T-helper 1 cell treated with Interleukin-12 subunit alpha and Interleukin-12 subunit beta and Interleukin-4 antibody, amounts not matched to agents 30 μg/mL and 1 μg/mL, for 36 hours (primary cell): Measurements from ENCODE around the gene TMEM184C.

ENCODE experiments used
- H3K27ac Mint-ChIP-seq: one replicate; pipeline ENCODE4 v1.8.0; 2021; ENCODE audit warnings: mild to moderate bottlenecking, mixed read lengths
- H3K27me3 Mint-ChIP-seq: one replicate; pipeline ENCODE4 v1.8.0; 2021; ENCODE audit warnings: low read depth, mixed read lengths
- H3K36me3 Mint-ChIP-seq: one replicate; pipeline ENCODE4 v1.8.0; 2021; ENCODE audit warnings: low read depth, mixed read lengths
- H3K4me1 Mint-ChIP-seq: one replicate; pipeline ENCODE4 v1.8.0; 2021; ENCODE audit warnings: low read depth, mixed read lengths
- H3K4me3 Mint-ChIP-seq: one replicate; pipeline ENCODE4 v1.8.0; 2021; ENCODE audit warnings: mild to moderate bottlenecking, moderate library complexity, mixed read lengths
- H3K9me3 Mint-ChIP-seq: one replicate; pipeline ENCODE4 v1.8.0; 2021; ENCODE audit warnings: mixed read lengths

Gene TMEM184C

DNA sequence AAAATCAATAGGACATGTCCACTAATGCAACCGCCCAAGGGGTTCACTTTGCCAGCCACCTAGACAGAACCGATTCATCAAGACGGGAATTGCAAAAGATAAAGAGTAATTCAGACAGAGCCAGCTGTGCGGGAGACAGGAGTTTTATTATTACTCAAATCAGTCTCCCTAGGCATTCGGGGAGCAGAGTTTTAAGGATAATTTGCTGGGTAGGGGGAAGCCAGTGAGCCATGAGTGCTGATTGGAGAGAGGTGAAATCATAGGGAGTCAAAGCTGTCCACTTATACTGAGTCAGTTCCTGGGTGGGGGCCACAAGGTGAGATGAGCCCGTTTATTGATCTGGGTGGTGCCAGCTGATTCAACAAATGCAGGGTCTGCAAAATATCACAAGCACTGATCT, 8.5 kb downstream of the TMEM184C start:
- Mint-ChIP-seq H3K36me3 (peaks cover 35% of the 10 kb centered on the region), H3K9me3 (no peaks in the 10 kb centered on the region), H3K4me3 (no peak overlapping the region), H3K4me1 (peaks cover 4% of the 10 kb centered on the region), H3K27ac (no peak overlapping the region), H3K27me3 (no peaks in the 10 kb centered on the region)

DNA sequence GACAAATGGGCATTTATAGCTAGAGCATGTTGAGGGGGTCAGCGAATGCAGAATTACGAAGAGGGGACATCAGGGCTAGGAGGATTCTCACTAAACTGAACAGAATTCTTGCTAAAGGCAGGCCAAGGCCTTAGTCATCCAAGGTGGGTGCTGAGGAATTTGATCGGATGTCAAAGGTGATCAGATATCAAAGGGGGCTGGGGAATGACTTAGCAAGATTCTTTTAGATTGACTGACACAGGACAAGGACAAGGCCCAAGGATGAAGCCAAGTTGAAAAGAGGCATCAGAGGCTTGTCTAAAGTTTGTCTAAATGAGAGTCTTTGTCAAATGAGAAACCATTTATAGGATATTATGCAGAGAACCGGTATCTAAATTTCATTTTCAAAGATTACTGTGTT, 9.7 kb downstream of the TMEM184C start:
- peaks cover 44% of the 10 kb centered on the region for H3K36me3 Mint-ChIP-seq
- no peaks in the 10 kb centered on the region for H3K27me3 Mint-ChIP-seq
- H3K9me3 Mint-ChIP-seq = no peaks in the 10 kb centered on the region
- no peak overlapping the region for H3K27ac Mint-ChIP-seq
- no peak overlapping the region for H3K4me3 Mint-ChIP-seq
- no peaks in the 10 kb centered on the region for H3K4me1 Mint-ChIP-seq

DNA sequence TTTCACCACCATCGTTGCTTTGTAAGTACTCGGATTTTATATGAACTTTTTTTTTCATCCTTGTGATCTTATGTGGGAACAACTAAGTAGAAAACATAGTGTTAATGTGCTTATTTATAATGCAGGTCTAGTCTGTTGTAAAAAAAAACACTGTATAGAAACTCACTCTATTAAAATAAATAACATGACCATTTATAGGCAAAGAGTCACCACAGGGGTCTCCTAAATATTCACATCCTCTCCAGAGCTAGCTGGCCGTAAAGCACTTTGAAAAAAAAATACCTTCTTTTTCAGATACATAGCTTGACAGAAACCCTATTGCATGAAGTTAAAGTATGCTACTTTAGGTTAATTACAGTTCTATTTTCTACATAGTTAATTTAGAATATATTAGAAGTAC, 11.2 kb downstream of the TMEM184C start:
- H3K27ac Mint-ChIP-seq = no peak overlapping the region
- no peaks in the 10 kb centered on the region for H3K4me1 Mint-ChIP-seq
- no peaks in the 10 kb centered on the region for H3K9me3 Mint-ChIP-seq
- H3K36me3 Mint-ChIP-seq = peaks cover 42% of the 10 kb centered on the region
- no peak overlapping the region for H3K4me3 Mint-ChIP-seq
- H3K27me3 Mint-ChIP-seq = no peaks in the 10 kb centered on the region

DNA sequence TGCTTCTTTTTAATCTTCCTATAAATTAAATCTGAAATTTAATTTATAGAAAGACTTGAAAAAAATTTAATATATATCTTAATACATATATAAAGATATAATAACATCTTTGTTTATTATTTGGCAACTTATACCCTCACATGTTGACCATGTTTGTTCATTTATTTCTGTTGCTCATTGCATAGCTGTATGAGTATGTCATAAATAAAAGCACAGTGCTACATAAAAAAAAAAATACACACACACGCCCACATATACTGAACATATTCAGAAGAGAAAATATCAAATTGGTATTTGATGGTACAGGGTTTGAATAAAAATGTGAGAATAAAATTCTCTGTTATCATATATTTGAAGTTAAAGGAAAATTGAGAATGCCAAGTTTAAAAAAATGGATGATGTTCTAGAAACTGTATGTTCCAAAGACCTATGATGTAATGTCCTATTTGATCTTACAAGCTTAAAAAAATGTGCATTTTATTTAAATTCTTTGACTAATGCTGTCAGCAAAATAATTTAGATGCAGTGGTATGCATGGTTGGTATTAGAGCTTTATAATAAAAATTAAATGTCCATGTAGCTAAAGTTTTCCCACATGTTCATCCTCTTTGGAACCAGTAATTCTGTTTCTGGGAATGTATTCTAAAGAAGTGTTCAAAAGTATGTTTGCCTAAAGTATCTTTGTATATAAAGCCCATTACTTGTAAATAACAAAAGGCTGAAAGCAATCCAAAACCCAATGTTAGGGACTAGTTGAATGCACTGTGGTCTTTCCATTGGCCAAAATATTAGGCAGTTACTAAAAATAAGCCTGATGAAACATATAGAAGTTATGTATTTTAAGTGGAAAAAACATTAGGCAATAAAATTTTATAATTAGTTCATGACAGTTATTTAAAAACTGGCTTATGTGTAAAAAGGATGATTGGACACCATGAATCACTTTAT, 12.9 kb downstream of the TMEM184C start:
- Mint-ChIP-seq H3K27ac (no peak overlapping the region), H3K36me3 (peaks cover 48% of the 10 kb centered on the region)

DNA sequence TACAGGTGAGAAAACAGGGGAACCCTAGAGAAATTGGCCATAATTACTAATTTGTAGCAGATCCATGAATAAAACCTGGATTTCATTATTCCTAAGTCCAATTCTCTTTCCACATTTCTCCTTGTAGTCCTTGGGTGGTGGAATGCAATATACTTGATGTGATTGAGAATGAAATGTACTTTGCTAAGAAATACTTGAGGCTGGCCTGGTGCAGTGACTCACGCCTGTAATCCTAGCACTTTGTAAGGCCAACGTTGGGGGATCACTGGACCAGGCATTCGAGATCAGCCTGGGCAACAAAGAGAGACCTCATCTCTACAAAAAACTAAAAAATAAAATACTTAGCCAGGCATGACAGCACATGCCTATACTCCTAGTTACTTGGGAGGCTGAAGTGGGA, 15.9 kb downstream of the TMEM184C start:
- Mint-ChIP-seq H3K4me3 (no peak overlapping the region), H3K4me1 (no peaks in the 10 kb centered on the region), H3K9me3 (no peaks in the 10 kb centered on the region), H3K27ac (no peak overlapping the region), H3K36me3 (peaks cover 53% of the 10 kb centered on the region), H3K27me3 (no peaks in the 10 kb centered on the region)

More for the DNA sequence above, 12.9 kb downstream of the TMEM184C start:
- Mint-ChIP-seq H3K4me1 (no peaks in the 10 kb centered on the region), H3K4me3 (no peak overlapping the region), H3K9me3 (no peaks in the 10 kb centered on the region), H3K27me3 (no peaks in the 10 kb centered on the region)

DNA sequence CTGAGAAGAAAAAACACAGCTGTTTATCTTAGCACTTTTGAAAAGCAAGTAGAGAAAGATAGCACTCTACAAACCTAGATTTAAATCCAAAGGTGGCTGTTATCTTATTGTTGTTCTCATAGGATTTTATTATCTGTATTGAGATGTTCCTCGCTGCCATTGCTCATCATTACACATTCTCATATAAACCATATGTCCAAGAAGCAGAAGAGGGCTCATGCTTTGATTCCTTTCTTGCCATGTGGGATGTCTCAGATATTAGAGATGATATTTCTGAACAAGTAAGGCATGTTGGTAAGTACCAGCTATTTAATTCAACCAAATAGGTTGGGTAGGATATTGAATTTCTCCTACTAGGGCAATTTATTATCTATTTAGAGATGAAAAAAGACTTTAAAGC, 16.4 kb downstream of the TMEM184C start:
- Mint-ChIP-seq H3K9me3 (no peaks in the 10 kb centered on the region), H3K27me3 (no peaks in the 10 kb centered on the region), H3K4me1 (no peaks in the 10 kb centered on the region), H3K27ac (no peak overlapping the region), H3K36me3 (peaks cover 56% of the 10 kb centered on the region), H3K4me3 (no peak overlapping the region)

DNA sequence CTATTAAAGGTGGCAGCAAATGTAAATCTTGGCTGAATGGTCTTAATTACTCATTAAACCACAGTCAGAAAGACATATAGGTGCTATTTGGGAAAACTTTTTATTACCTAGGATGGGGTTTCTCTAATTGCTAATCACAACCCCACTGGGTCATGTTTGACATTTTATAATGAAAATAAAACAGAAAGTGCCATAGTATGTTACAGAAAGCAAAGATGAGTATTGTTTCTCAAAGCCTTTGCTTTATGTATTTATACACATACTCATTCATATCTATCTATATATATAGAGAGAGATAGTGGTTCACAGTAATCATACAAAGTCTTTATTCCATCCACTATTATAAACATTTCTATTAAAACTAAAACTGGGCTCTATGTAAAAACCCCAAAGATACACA, 18.2 kb downstream of the TMEM184C start:
- no peak overlapping the region for H3K27ac Mint-ChIP-seq
- H3K36me3 Mint-ChIP-seq = peaks cover 53% of the 10 kb centered on the region
- H3K9me3 Mint-ChIP-seq = no peaks in the 10 kb centered on the region
- no peak overlapping the region for H3K4me3 Mint-ChIP-seq
- no peaks in the 10 kb centered on the region for H3K27me3 Mint-ChIP-seq
- peaks cover 6% of the 10 kb centered on the region for H3K4me1 Mint-ChIP-seq

DNA sequence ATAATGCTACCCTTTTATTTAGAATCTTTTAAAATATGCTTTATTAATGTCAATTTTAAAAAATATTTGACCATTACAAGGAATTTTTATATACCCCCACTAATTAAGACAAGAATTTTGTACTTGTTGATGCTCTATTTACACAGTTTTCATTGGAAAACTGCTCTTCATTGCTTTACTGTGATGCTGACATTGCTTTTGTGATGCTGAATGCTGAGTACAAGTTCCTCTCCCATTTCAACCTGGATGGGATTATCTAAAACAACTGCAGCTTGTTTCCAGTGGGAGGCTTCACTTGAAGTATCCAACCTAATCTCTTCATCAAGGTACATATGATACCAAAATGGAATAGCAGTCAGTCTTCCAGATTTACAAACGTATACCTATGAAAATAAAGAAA, 21.2 kb downstream of the TMEM184C start:
- Mint-ChIP-seq H3K9me3 (no peaks in the 10 kb centered on the region), H3K27ac (no peak overlapping the region), H3K4me1 (peaks cover 6% of the 10 kb centered on the region), H3K27me3 (no peaks in the 10 kb centered on the region), H3K36me3 (peaks cover 55% of the 10 kb centered on the region), H3K4me3 (no peak overlapping the region)

DNA sequence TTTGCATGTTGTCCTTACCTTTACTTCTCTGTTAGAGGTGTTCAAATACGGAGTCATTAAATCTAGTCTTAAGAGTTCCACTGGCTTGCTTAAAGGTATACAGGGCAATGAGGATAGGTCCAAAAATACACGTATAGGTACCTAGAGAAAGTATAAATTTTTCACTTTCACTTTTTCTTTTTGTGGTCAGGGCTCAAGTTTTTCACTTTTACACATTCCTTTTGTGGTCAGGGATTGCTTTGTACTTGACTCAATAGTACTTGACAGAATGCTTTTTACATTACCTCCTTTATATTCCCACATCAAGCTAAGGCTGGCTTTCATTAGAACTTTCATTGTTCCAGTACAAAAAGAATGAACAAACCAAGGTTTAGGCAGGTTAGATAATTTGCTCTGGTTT, 21.7 kb downstream of the TMEM184C start:
- peaks cover 6% of the 10 kb centered on the region for H3K4me1 Mint-ChIP-seq
- no peak overlapping the region for H3K4me3 Mint-ChIP-seq
- H3K9me3 Mint-ChIP-seq = no peaks in the 10 kb centered on the region
- H3K36me3 Mint-ChIP-seq = peaks cover 51% of the 10 kb centered on the region
- no peaks in the 10 kb centered on the region for H3K27me3 Mint-ChIP-seq
- H3K27ac Mint-ChIP-seq = no peak overlapping the region

DNA sequence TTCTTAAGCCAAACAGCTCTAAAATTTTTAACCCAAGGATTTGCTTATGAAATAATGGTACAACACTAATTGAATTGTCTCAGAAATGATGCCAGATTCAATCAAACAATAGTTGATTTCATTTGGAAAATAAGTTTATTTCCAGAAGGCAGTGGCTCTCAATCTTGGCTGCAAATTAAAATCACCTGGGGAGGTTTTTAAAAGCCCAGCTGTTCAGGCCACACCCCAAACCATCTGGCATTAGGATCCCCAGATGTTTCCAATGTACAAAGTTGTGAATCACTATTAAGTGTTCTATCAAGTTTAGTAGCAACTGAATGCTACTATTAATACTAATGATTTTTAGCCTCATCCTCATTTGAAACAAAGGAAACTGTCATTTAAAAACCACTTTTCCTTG, 22.2 kb downstream of the TMEM184C start:
- Mint-ChIP-seq H3K27ac (no peak overlapping the region), H3K4me1 (peaks cover 6% of the 10 kb centered on the region), H3K27me3 (no peaks in the 10 kb centered on the region), H3K4me3 (no peak overlapping the region), H3K9me3 (no peaks in the 10 kb centered on the region), H3K36me3 (peaks cover 48% of the 10 kb centered on the region)

DNA sequence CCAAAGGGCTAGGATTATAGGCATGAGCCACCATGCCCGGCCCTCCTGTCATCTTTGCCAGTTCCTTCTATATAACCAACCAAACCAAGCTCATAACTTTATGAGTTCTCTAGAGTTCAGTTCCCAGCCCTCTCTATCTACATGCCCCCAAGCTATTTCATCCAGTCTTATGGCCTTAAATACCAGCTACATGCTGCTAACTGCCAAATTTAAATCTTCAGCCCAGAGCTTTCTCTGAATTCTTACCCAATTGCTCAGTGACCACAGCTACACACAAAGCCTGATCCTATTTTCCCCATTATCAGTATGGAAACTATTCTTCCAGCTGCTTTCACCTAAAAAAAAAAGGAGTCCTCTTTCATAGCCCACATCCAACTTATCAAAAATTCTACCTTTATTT, 23.1 kb downstream of the TMEM184C start:
- Mint-ChIP-seq H3K36me3 (peaks cover 43% of the 10 kb centered on the region), H3K27me3 (no peaks in the 10 kb centered on the region), H3K4me1 (peaks cover 6% of the 10 kb centered on the region), H3K4me3 (no peak overlapping the region), H3K9me3 (no peaks in the 10 kb centered on the region), H3K27ac (no peak overlapping the region)

DNA sequence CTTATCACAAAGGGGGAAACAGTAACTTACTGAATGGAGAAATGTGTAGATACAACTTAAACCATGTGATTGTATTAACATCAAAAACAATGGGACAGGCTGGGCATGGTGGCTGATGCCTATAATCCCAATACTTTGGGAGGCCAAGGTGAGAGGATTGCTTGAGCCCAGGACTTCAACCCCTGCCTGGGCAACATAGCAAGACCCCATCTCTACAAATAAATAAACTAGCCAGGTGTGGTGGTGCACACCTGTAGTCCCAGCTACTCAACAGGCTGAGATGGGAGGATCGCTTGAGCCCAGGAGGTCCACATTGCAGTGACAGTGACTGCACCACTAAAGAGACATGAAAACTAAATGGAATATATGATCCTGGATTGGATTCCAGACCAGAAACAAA, 26.4 kb downstream of the TMEM184C start:
- H3K9me3 Mint-ChIP-seq = no peaks in the 10 kb centered on the region
- H3K36me3 Mint-ChIP-seq = peaks cover 30% of the 10 kb centered on the region
- no peaks in the 10 kb centered on the region for H3K27me3 Mint-ChIP-seq
- no peak overlapping the region for H3K4me3 Mint-ChIP-seq
- no peak overlapping the region for H3K27ac Mint-ChIP-seq
- peaks cover 6% of the 10 kb centered on the region for H3K4me1 Mint-ChIP-seq

DNA sequence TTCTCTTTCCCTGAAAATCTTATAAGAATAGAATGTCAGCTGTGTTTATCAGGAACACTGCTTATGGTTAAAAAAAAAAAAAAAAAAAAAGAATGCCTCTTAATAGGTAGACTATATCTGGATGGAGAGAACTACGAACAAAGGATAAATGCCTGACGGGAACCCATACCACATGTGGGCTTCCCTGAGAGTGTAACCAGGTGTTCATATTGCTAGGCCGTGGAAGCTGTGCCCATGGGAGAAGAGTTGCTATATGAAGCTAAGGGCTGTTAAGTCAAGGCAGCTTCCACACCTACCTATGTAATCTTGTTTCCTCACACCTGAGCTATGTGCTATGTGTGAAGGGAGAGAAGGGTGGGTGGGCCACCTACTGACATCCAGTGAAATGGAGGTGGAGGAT, 27.3 kb downstream of the TMEM184C start:
- H3K9me3 Mint-ChIP-seq = no peaks in the 10 kb centered on the region
- no peaks in the 10 kb centered on the region for H3K27me3 Mint-ChIP-seq
- H3K4me1 Mint-ChIP-seq = peaks cover 4% of the 10 kb centered on the region
- no peak overlapping the region for H3K4me3 Mint-ChIP-seq
- no peak overlapping the region for H3K27ac Mint-ChIP-seq
- H3K36me3 Mint-ChIP-seq = peaks cover 32% of the 10 kb centered on the region

DNA sequence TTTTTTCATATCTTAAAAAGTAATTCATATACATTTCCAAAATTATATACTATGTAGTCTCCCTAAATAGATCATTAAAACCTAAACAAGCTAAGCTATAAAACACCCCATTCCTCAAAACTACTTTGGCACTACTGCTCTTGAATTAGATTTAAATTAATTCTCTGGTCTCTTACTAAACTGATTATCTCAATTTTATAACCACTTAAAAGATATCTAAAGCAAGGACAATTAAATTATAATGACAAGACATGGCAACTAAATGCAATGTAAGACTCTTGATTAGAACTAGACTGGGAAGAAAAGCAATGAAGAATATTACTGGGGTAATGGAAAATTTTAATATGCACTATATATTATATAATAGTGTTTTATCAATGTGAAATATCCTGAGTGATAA, 27.9 kb downstream of the TMEM184C start:
- Mint-ChIP-seq H3K4me3 (no peak overlapping the region), H3K4me1 (peaks cover 3% of the 10 kb centered on the region), H3K27me3 (no peaks in the 10 kb centered on the region), H3K27ac (no peak overlapping the region), H3K36me3 (peaks cover 36% of the 10 kb centered on the region), H3K9me3 (no peaks in the 10 kb centered on the region)

DNA sequence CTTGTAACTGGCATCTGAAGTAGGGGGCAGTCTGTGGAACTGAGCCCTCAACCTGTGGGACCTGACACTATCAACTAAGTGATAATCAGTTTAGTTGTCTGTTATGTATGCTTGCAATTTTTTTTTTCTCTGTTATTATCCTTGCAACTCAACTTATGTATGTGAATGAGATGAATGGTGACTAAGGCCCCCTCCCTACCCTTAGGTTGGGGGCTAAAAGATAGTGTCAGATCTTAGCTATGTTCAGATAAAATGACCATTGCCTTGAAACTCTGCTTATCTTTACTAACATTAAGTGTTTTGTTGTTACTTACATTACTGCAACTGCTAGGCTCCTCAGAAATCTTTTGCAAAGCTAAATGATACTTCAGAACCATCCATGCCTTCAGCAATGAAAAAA, 31.5 kb downstream of the TMEM184C start:
- Mint-ChIP-seq H3K4me1 (peaks cover 5% of the 10 kb centered on the region), H3K9me3 (no peaks in the 10 kb centered on the region), H3K27ac (no peak overlapping the region), H3K36me3 (peaks cover 30% of the 10 kb centered on the region), H3K4me3 (no peak overlapping the region), H3K27me3 (no peaks in the 10 kb centered on the region)
